ENCODE data around the gene FN1.

Gene FN1

GRCh38 chr2:215466097-215466909 is 30.4 kb upstream of the FN1 start:
- TF ChIP-seq CTCF (IDR thresholded peaks at IDR 0.05; ENCODE audit: low read depth, low read length), result no peak
- no peak overlapping the region for H3K4me3 ChIP-seq (ENCODE audit: low read depth, low read length)

GRCh38 chr2:215465256-215465655 is 29.4 kb upstream of the FN1 start:
- no peak for TF ChIP-seq CTCF (IDR thresholded peaks at IDR 0.05; ENCODE audit: low read depth, low read length)
- H3K4me3 ChIP-seq (ENCODE audit: low read depth, low read length), result no peak overlapping the region

GRCh38 chr2:215461836-215462532 is 26.1 kb upstream of the FN1 start:
- H3K4me3 ChIP-seq (ENCODE audit: low read depth, low read length), result no peak overlapping the region
- TF ChIP-seq CTCF (IDR thresholded peaks at IDR 0.05; ENCODE audit: low read depth, low read length), result no peak

GRCh38 chr2:215460682-215461382 is 25.0 kb upstream of the FN1 start:
- TF ChIP-seq CTCF (IDR thresholded peaks at IDR 0.05; ENCODE audit: low read depth, low read length), result no peak
- H3K4me3 ChIP-seq (ENCODE audit: low read depth, low read length), result no peak overlapping the region

GRCh38 chr2:215455958-215456357 is 20.1 kb upstream of the FN1 start:
- H3K4me3 ChIP-seq (ENCODE audit: low read depth, low read length), result no peak overlapping the region
- TF ChIP-seq CTCF (IDR thresholded peaks at IDR 0.05; ENCODE audit: low read depth, low read length), result no peak

GRCh38 chr2:215454519-215455246 is 18.8 kb upstream of the FN1 start:
- peak; percentile 56 for TF ChIP-seq CTCF (IDR thresholded peaks at IDR 0.05; ENCODE audit: low read depth, low read length)
- H3K4me3 ChIP-seq (ENCODE audit: low read depth, low read length), result no peak overlapping the region

Data from WI38 (cell line).